ENCODE data around the gene DRAXIN. TPM values are rescaled to one million over a fixed set of nuclear protein-coding genes. Genes with fewer than 3 reads are reported as not detected.

DRAXIN gene
- total RNA-seq, 5 donors from 2014 or later (not counting 1 experiment from before 2014, with no cell fraction given), result 0.18 to 2.0 (median 0.23) TPM

DNA sequence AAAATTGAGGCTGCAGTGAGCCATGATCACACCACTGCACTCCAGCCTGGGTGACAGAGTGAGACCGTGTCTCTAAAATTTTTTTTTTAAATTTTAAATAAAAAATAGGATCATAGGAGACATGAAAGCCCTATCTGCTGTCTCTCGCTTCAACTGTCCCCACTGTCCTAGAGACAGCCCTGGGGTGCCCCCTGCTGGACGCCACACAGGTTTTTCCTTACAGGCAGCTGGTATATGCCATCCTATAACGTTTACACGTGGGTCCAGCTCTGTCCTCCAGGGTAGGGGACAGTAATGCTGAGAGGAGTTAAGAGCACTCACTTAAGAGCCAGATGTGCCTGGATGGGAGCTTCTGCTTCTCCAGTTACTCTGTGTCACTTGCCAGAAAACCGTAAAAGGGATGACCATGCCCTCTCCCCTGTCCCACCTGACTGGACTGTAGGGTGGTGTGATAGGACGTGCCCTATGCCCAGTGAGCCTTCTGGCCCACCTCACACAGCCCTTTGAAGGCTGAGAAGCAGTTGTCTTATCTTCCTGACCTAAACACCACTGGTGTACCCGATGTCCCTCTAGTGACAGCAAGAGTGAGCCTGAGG lies 45.7 kb upstream of the DRAXIN start:
- ChIA-PET POLR2A (interaction anchor here in 1 of 2 donors (0.5 to 0.6 kb wide), 2 partner anchors 25 to 446 kb away, joined by 3 read pairs; no protein-coding TSS in a partner anchor), CTCF (interaction anchor here (0.5 to 3.4 kb wide), 9 partner anchors 9 to 1216 kb away, joined by 3 to 33 read pairs (median 4); partner anchors contain the start of genes FBXO44 (in 1 of the 2) and FBXO6 (in 1 of the 2))
- Mint-ChIP-seq H3K4me1 (peaks cover 11 to 20% (median 15%) of the 10 kb centered on the region in 3 donors), H3K36me3 (no peaks in the 10 kb centered on the region), H3K27ac (no peak overlapping the region), H3K9me3 (no peaks in the 10 kb centered on the region), H3K4me3 (no peak overlapping the region), H3K27me3 (no peaks in the 10 kb centered on the region)
- Histone ChIP-seq H3K4me1 (ENCODE audit: control insufficient read depth in 1 of 2, extremely low read depth in 1 of 2, insufficient read depth in 2 of 2, low read length in 2 of 2) (peaks cover 2 to 22% of the 10 kb centered on the region in 2 experiments), H3K36me3 (ENCODE audit: control insufficient read depth in 2 of 2, extremely low read depth in 1 of 2, insufficient read depth in 1 of 2, low read length in 1 of 2) (no peaks in the 10 kb centered on the region), H3K4me3 (ENCODE audit: control insufficient read depth in 1 of 2, extremely low read depth in 1 of 2, low read length in 1 of 2) (no peak overlapping the region), H3K27me3 (replicated peaks in 1 of 2; ENCODE audit: control insufficient read depth in 2 of 2, extremely low read depth in 1 of 2, insufficient read depth in 2 of 2, low read length in 1 of 2) (peaks cover 0 to 22% of the 10 kb centered on the region in 2 experiments), H3K27ac (ENCODE audit: low read length) (no peak overlapping the region), H3K9me3 (no peaks in the 10 kb centered on the region)
- 82% methylated on average over 1 of the region's 8 CpGs for WGBS (ENCODE audit: insufficient coverage)
- ATAC-seq (replicated peaks in 1 of 4) (peak; percentile 43 to 59 (median 52)), DNase-seq (peak; percentile 54 to 85 (median 74))

DNA sequence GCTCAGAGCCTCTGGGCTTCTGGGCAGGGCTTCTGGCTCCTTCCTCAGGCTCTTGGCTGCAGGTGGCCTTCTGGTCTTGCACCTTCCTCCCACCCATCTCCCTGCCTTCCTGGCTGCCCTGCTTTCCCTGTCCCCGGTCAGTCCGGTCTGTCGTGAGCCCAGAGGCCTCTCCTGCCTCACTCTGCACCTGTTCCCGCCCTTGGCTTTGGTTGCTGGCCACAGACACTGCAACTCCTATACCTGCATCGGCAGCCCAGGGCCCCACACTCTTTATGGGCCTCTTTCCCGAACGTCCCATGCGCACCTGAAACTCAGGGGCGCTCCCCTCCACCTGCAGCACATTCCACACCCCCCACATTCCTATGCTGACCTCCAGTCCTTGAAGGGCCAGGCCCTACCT lies 45.2 kb upstream of the DRAXIN start:
- Mint-ChIP-seq H3K4me3 (no peak overlapping the region), H3K27me3 (no peaks in the 10 kb centered on the region), H3K27ac (no peak overlapping the region), H3K9me3 (no peaks in the 10 kb centered on the region), H3K4me1 (peaks cover 16 to 25% (median 21%) of the 10 kb centered on the region in 3 donors), H3K36me3 (no peaks in the 10 kb centered on the region)
- peaks cover 0 to 19% of the 10 kb centered on the region in 2 experiments for H3K27me3 ChIP-seq (replicated peaks in 1 of 2; ENCODE audit: control insufficient read depth in 2 of 2, extremely low read depth in 1 of 2, insufficient read depth in 2 of 2, low read length in 1 of 2)
- no peak for DNase-seq
- no peak for ATAC-seq (replicated peaks in 1 of 4)
- H3K4me3 ChIP-seq (ENCODE audit: control insufficient read depth in 1 of 2, extremely low read depth in 1 of 2, low read length in 1 of 2), result no peak overlapping the region
- CTCF ChIA-PET, result interaction anchor here (0.9 to 3.4 kb wide), 6 partner anchors 18 to 609 kb away, joined by 3 to 33 read pairs (median 8); partner anchors contain the start of gene FBXO6 (in 1 of the 2)
- 92% methylated on average over 8 of the region's 9 CpGs for WGBS (ENCODE audit: insufficient coverage)
- H3K9me3 ChIP-seq, result no peaks in the 10 kb centered on the region
- no peaks in the 10 kb centered on the region for H3K36me3 ChIP-seq (ENCODE audit: control insufficient read depth in 2 of 2, extremely low read depth in 1 of 2, insufficient read depth in 1 of 2, low read length in 1 of 2)
- POLR2A ChIA-PET, result no interaction called here
- no peak overlapping the region for H3K27ac ChIP-seq (ENCODE audit: low read length)
- peaks cover 2 to 27% of the 10 kb centered on the region in 2 experiments for H3K4me1 ChIP-seq (ENCODE audit: control insufficient read depth in 1 of 2, extremely low read depth in 1 of 2, insufficient read depth in 2 of 2, low read length in 2 of 2)

GRCh38 chr1:11647333-11647732 lies 44.2 kb upstream of the DRAXIN start:
- POLR2A ChIA-PET, result no interaction called here
- no peak overlapping the region for H3K4me3 ChIP-seq (ENCODE audit: control insufficient read depth in 1 of 2, extremely low read depth in 1 of 2, low read length in 1 of 2)
- Mint-ChIP-seq H3K36me3 (no peaks in the 10 kb centered on the region), H3K27me3 (no peaks in the 10 kb centered on the region), H3K4me1 (peaks cover 23 to 31% (median 27%) of the 10 kb centered on the region in 3 donors), H3K4me3 (no peak overlapping the region), H3K9me3 (no peaks in the 10 kb centered on the region), H3K27ac (no peak overlapping the region)
- 100% methylated on average over 1 of the region's 7 CpGs for WGBS (ENCODE audit: insufficient coverage)
- CTCF ChIA-PET, result no interaction called here
- H3K36me3 ChIP-seq (ENCODE audit: control insufficient read depth in 2 of 2, extremely low read depth in 1 of 2, insufficient read depth in 1 of 2, low read length in 1 of 2), result no peaks in the 10 kb centered on the region
- no peak overlapping the region for H3K27ac ChIP-seq (ENCODE audit: low read length)
- DNase-seq (no peak), ATAC-seq (replicated peaks in 1 of 4) (no peak)
- no peaks in the 10 kb centered on the region for H3K9me3 ChIP-seq
- H3K4me1 ChIP-seq (ENCODE audit: control insufficient read depth in 1 of 2, extremely low read depth in 1 of 2, insufficient read depth in 2 of 2, low read length in 2 of 2), result peaks cover 2 to 34% of the 10 kb centered on the region in 2 experiments
- H3K27me3 ChIP-seq (replicated peaks in 1 of 2; ENCODE audit: control insufficient read depth in 2 of 2, extremely low read depth in 1 of 2, insufficient read depth in 2 of 2, low read length in 1 of 2), result peaks cover 0 to 11% of the 10 kb centered on the region in 2 experiments

GRCh38 chr1:11648039-11648438 lies 43.5 kb upstream of the DRAXIN start:
- H3K4me1 ChIP-seq (ENCODE audit: control insufficient read depth in 1 of 2, extremely low read depth in 1 of 2, insufficient read depth in 2 of 2, low read length in 2 of 2), result peaks cover 2 to 34% of the 10 kb centered on the region in 2 experiments
- H3K27ac ChIP-seq (ENCODE audit: low read length), result no peak overlapping the region
- WGBS (ENCODE audit: insufficient coverage), result 100% methylated on average over 1 of the region's 6 CpGs
- no peaks in the 10 kb centered on the region for H3K27me3 Mint-ChIP-seq
- H3K27ac Mint-ChIP-seq, result no peak overlapping the region
- H3K4me3 ChIP-seq (ENCODE audit: control insufficient read depth in 1 of 2, extremely low read depth in 1 of 2, low read length in 1 of 2), result no peak overlapping the region
- ATAC-seq (replicated peaks in 1 of 4), result no peak
- ChIA-PET CTCF (interaction anchor here in 1 of 2 donors (0.9 to 1.7 kb wide), 2 partner anchors 71 to 406 kb away, joined by 4 to 7 read pairs; no protein-coding TSS in a partner anchor), POLR2A (no interaction called here)
- no peaks in the 10 kb centered on the region for H3K9me3 Mint-ChIP-seq
- no peaks in the 10 kb centered on the region for H3K36me3 Mint-ChIP-seq
- peaks cover 0 to 9% of the 10 kb centered on the region in 2 experiments for H3K27me3 ChIP-seq (replicated peaks in 1 of 2; ENCODE audit: control insufficient read depth in 2 of 2, extremely low read depth in 1 of 2, insufficient read depth in 2 of 2, low read length in 1 of 2)
- no peaks in the 10 kb centered on the region for H3K9me3 ChIP-seq
- H3K36me3 ChIP-seq (ENCODE audit: control insufficient read depth in 2 of 2, extremely low read depth in 1 of 2, insufficient read depth in 1 of 2, low read length in 1 of 2), result no peaks in the 10 kb centered on the region
- H3K4me1 Mint-ChIP-seq, result peaks cover 23 to 35% (median 29%) of the 10 kb centered on the region in 3 donors
- no peak for DNase-seq
- H3K4me3 Mint-ChIP-seq, result peak overlapping the region in 1 of 3 donors; percentile 42

DNA sequence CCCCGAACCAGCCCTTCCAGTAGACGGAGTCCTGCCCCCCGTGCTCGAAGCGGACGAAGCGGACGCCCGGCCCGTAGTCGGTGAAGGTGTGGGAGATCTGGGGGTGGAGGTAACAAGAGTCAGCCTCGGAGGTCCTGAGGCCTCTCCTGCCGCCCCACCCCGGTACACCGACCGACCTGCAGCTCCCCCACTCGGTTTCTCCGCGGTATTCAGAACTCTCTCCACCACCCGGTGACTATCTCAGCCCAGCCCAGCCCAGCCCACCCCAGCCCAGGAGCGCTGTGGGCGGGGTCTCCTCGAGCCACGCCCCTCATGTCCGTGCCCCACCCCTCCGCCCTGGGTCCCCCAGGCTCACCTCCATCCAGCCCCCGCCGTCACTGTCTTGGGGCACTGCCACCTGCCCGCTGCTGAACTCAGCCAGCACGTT lies 42.8 kb upstream of the DRAXIN start:
- ChIA-PET POLR2A (no interaction called here), CTCF (interaction anchor here in 1 of 2 donors (0.9 to 2.5 kb wide), 3 partner anchors 15 to 407 kb away, joined by 4 to 12 read pairs (median 7); partner anchors contain the start of gene FBXO6)
- peak in 3 of 4 experiments; percentile 30 to 50 (median 37) for ATAC-seq (replicated peaks in 1 of 4)
- Mint-ChIP-seq H3K27me3 (no peaks in the 10 kb centered on the region), H3K4me3 (peak overlapping the region in 1 of 3 donors; percentile 42), H3K27ac (no peak overlapping the region), H3K9me3 (no peaks in the 10 kb centered on the region), H3K4me1 (peaks cover 23 to 36% (median 29%) of the 10 kb centered on the region in 3 donors), H3K36me3 (no peaks in the 10 kb centered on the region)
- 15% methylated on average over 12 of the region's 30 CpGs for WGBS (ENCODE audit: insufficient coverage)
- Histone ChIP-seq H3K27me3 (replicated peaks in 1 of 2; ENCODE audit: control insufficient read depth in 2 of 2, extremely low read depth in 1 of 2, insufficient read depth in 2 of 2, low read length in 1 of 2) (peaks cover 0 to 9% of the 10 kb centered on the region in 2 experiments), H3K4me1 (ENCODE audit: control insufficient read depth in 1 of 2, extremely low read depth in 1 of 2, insufficient read depth in 2 of 2, low read length in 2 of 2) (peaks cover 2 to 36% of the 10 kb centered on the region in 2 experiments), H3K36me3 (ENCODE audit: control insufficient read depth in 2 of 2, extremely low read depth in 1 of 2, insufficient read depth in 1 of 2, low read length in 1 of 2) (no peaks in the 10 kb centered on the region), H3K4me3 (ENCODE audit: control insufficient read depth in 1 of 2, extremely low read depth in 1 of 2, low read length in 1 of 2) (no peak overlapping the region), H3K9me3 (no peaks in the 10 kb centered on the region), H3K27ac (ENCODE audit: low read length) (no peak overlapping the region)
- DNase-seq, result peak in 13 of 35 experiments; percentile 8 to 60 (median 27)

DNA sequence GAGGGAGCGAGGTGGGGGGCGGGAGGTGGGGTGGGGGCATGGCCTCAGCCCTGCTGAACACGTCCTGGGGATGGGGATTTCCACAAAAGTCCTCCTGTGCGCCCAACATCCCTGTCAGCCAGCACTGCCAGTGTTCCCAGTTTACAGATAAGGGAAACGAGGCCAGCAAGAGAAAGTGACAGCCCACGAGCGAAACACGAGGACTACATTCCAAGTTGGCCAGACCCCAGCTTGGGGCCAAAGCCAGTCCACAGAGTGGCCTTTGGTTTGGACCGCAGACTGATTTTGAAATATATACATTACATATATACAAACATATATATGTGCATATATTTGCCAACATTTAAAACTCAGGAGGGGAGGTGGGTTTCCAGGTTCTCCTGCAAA lies 42.3 kb upstream of the DRAXIN start:
- Mint-ChIP-seq H3K9me3 (no peaks in the 10 kb centered on the region), H3K4me1 (peaks cover 23 to 36% (median 29%) of the 10 kb centered on the region in 3 donors), H3K27me3 (no peaks in the 10 kb centered on the region), H3K27ac (peak overlapping the region in 1 of 2 donors; percentile 28), H3K36me3 (no peaks in the 10 kb centered on the region), H3K4me3 (peak overlapping the region in 1 of 3 donors; percentile 84)
- ATAC-seq (replicated peaks in 1 of 4), result peak in 1 of 4 experiments; percentile 5
- no peak for DNase-seq
- H3K36me3 ChIP-seq (ENCODE audit: control insufficient read depth in 2 of 2, extremely low read depth in 1 of 2, insufficient read depth in 1 of 2, low read length in 1 of 2), result no peaks in the 10 kb centered on the region
- H3K27ac ChIP-seq (ENCODE audit: low read length), result no peak overlapping the region
- ChIA-PET CTCF (interaction anchor here in 1 of 2 donors (0.9 to 5.6 kb wide), 6 partner anchors 15 to 408 kb away, joined by 3 to 56 read pairs (median 6); partner anchors contain the start of genes AGTRAP and FBXO6), POLR2A (no interaction called here)
- WGBS (ENCODE audit: insufficient coverage), result 40% methylated on average over 6 of the region's 9 CpGs
- no peak overlapping the region for H3K4me3 ChIP-seq (ENCODE audit: control insufficient read depth in 1 of 2, extremely low read depth in 1 of 2, low read length in 1 of 2)
- peaks cover 0 to 9% of the 10 kb centered on the region in 2 experiments for H3K27me3 ChIP-seq (replicated peaks in 1 of 2; ENCODE audit: control insufficient read depth in 2 of 2, extremely low read depth in 1 of 2, insufficient read depth in 2 of 2, low read length in 1 of 2)
- H3K4me1 ChIP-seq (ENCODE audit: control insufficient read depth in 1 of 2, extremely low read depth in 1 of 2, insufficient read depth in 2 of 2, low read length in 2 of 2), result peaks cover 2 to 40% of the 10 kb centered on the region in 2 experiments
- H3K9me3 ChIP-seq, result no peaks in the 10 kb centered on the region
